Stimulated activated CD8-positive, alpha-beta memory T cell treated with anti-CD3 and anti-CD28 coated beads, Interleukin-4, amount 100 ng/mL, for 24 hours (primary cell): ENCODE measurements around the gene SHTN1.

Experiments used
- DNase-seq: peaks from one replicate; pipeline ENCODE4 v3.0.0-alpha.2; 2020; ENCODE audit warnings: low read depth

Gene SHTN1

DNA sequence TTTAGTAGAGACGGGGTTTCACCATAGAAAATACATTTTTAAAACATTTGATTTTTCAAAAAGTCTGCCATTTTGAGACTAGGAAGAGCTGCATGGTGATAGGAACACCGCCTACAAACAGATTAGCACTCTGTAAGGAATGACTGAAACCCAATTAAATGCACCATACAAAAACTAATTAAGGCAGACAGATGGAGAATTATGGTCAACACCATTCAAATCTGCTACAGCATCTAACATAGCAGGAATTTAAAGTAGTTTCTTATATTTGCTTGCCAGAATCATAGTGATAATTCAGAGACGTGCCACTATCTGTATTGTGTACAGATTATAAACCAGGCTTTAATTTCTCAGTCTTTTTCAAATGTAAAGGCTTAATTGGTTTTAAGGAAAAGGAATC, 87.5 kb downstream of the SHTN1 start:
- no peak for DNase-seq

DNA sequence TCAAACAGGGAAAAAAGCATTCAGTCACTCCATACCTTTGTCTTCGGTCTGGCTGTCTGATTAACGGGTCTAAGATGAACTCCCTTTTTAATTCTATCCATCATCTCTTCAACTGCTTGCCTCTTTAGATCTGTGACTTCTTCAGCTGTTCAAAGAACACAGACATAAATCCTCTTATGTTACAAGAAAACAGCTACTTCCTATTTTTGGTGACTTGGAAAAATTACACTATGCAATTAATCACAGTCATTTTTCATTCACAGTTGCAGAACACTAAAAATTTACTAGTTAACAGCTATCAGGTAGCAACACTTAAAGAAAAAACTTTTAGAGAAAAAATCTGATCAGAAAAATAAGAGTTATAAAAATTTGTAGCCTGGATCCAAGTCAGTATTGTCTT, 89.6 kb downstream of the SHTN1 start:
- DNase-seq = no peak

- DNase-seq = no peak
Measured at GRCh38 chr10:116913695-116914094, 91.3 kb downstream of the SHTN1 start.

DNA sequence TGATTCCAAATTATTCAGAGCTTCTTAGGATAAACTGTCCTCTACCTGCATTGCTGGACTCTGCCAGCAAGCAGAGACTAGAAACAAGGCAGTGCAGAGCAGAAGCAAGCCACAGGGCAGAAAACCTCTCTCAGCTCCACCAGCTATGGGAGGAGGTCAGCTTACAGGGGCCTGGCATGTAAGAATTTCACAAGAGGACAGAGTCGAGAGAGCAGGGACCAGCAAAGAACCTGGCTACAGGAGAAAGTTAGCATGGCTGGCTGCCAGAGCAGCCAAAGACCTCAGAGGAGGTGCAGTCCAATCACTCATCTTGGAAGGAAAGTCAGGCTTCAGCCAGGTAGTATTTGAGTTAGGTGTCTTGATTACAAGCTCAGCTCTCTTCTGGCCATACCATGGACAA, 92.8 kb downstream of the SHTN1 start:
- no peak for DNase-seq

DNA sequence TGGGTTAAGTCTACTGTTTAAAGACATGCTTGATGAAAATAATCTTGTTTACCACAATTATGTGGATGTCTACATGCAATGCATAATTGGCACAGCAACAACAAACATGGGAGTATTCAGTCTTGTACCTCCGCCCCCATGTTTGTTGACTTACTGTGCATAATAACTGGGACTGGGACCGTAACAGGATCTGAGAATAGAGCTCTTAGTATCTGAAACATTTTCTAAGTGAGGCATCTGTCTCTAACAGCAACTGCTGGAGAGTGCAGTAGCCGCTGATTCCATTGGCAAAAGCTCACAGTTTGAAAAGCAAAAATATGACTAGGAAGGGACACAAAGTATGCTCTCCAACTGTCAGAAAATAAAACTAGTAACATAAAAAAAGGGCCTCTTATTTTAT, 94.1 kb downstream of the SHTN1 start:
- no peak for DNase-seq

GRCh38 chr10:116909307-116909706, 95.7 kb downstream of the SHTN1 start:
- no peak for DNase-seq

- DNase-seq = no peak
Measured at GRCh38 chr10:116907245-116907987, 97.6 kb downstream of the SHTN1 start.

DNA sequence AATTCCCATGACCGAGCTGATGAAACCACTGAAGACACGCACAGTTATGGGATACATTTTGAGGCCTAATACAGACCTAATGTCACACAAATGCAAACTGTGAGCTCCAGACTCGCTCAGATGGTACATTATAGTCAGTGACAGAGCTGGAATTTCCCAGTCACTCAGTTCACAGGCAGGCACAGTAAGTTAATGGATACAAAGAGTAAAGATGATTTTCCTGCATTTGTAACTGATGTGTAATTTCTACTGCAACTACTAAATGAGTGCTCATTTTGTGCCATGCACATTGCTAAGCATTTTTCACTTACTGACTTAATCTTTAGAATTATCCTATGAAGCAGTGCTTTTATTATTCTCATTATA, 99.2 kb downstream of the SHTN1 start:
- DNase-seq = no peak

- DNase-seq = no peak
Measured at GRCh38 chr10:116899626-116900025, 105.4 kb downstream of the SHTN1 start.

GRCh38 chr10:116893686-116894037, 111.3 kb downstream of the SHTN1 start:
- no peak for DNase-seq

- DNase-seq = no peak
Measured at GRCh38 chr10:116892907-116893685, 111.9 kb downstream of the SHTN1 start.

- DNase-seq = no peak
Measured at GRCh38 chr10:116891208-116891607, 113.8 kb downstream of the SHTN1 start.

GRCh38 chr10:116889066-116889465, 115.9 kb downstream of the SHTN1 start:
- no peak for DNase-seq

DNA sequence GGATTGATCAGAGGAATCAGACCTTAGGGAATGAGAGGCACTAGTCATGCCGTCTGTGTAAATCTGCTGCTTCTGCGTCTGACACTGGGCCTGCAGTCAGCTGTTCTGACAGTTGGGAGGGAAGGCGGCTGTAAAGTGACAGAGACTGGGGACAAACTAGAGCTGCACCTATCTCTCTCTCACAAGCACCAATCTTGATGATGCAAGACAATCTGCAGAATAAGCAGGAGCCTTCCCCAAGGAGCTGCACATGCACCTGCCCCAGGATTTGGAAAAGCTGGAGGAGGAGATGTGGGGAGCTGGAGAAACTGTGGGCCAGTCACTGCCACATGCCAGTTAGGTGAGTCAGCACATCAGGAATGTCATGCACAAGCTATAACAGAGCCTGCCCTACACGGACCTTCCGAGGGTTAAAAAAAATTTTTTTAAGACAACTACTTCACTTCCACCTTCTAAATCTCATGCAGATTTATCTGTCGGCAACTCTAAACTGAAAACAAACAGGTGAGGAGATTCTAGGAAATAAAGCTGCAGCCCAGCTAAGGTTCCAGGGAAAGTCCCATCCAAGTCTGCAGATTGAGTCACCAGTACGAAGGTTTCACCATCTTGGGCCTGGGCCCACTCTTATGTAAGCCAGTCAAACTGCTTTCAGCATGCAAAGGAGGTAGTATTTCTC, 116.5 kb downstream of the SHTN1 start:
- DNase-seq = no peak

GRCh38 chr10:116886772-116887171, 118.2 kb downstream of the SHTN1 start:
- DNase-seq = no peak

DNA sequence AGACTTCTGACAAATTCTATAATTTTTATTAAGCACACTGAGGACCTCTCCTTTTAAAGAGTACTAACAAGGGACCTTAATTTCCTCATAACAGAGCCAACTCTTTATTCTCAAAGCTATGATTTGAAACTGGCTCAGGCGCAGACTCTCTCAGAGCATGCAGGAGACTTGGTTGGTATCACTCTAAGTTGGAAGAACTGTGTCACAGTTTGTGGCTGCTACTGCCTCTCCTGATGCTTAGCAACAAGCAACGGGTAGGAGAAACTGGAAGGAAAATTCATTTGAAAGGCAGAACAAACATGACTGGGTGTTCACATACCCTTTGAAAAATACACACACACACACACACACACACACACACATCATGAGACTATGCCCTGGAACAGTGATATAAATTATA, 122.3 kb downstream of the SHTN1 start:
- DNase-seq = no peak

DNA sequence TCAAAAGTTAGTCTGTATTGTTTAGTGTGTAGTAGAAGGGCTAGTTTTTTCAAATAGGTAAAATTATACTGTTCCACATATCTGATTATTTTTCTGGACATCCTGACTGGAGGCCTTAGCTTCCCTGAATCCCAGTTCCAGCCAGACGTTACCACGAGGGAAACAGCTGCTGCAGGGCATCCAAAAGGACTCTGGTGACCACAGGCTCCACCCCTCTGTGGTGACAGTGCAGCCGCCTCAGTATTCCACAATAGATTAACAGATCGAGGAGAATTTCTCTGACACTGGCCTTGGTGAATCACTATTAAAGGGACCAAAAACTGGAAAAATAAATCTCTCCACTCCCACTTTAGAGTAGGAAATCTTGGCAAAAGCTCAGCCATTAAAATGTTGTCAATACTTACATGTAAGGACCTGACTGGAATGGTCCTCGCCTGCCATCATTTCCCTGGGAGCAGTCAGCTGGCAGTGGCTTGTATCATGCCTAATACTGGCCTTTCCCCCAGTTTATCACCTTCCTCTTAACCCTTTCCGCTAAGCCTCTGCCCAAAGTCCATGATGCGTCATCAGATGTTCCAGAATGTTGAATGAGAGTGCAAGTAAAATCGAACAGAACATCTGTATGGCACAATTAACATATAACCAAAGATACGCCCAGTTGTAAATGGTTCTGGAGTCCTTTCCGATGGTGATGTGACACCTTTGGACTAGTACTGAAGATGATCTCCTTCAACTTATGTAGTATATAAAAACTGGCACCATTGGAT, 124.1 kb downstream of the SHTN1 start:
- no peak for DNase-seq

GRCh38 chr10:116879817-116880216, 125.2 kb downstream of the SHTN1 start:
- DNase-seq = no peak

- no peak for DNase-seq
Measured at GRCh38 chr10:116878123-116878522, 126.9 kb downstream of the SHTN1 start.

- DNase-seq = no peak
Measured at GRCh38 chr10:116877391-116877790, 127.6 kb downstream of the SHTN1 start.

GRCh38 chr10:116875897-116876296, 129.1 kb downstream of the SHTN1 start:
- DNase-seq = no peak

DNA sequence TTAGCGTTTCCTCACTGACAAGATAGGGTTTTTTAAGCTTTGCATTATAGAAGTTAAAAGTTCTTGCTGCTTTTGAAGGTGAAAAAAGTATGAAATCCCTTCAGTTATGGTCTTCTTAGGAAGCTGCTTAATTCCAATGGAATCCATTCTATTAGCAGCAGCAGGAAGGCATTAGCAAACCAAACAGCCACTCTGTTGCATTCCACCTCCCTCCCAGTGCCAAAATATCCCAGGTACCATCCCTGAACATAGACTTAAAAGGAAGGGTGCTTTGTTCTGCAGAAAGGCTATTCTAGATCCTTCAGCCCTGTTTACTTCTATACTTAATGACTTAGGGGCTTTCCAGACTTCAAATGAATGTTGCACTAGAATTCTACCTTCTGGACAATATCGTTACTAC, 131.9 kb downstream of the SHTN1 start:
- DNase-seq = no peak
